Endodermal cell (in vitro differentiated cells): ENCODE results near the gene NFIX. TPM values are rescaled to one million over a fixed set of nuclear protein-coding genes. Genes with fewer than 3 reads are reported as not detected.

Experiments used
- DNase-seq: peaks from one replicate; pipeline ENCODE4 v3.0.0-alpha.2; 2017
- H3K27ac ChIP-seq: 2 replicates; pipeline ENCODE4 v1.5.1; 2013; ENCODE audit warnings: mild to moderate bottlenecking, low read depth, low read length, moderate library complexity
- H3K27me3 ChIP-seq: 2 replicates; pipeline ENCODE4 v1.6.1; 2013; ENCODE audit warnings: mild to moderate bottlenecking, low read length, moderate library complexity; ENCODE audit not compliant: insufficient read depth, control insufficient read depth, poor library complexity, severe bottlenecking
- H3K36me3 ChIP-seq: 2 replicates; pipeline ENCODE4 v1.7.0; 2013; ENCODE audit warnings: mild to moderate bottlenecking, low read length, moderate library complexity; ENCODE audit not compliant: control insufficient read depth, insufficient read depth
- H3K4me1 ChIP-seq: one replicate; pipeline ENCODE4 v1.7.0; 2013; ENCODE audit warnings: low read length; ENCODE audit not compliant: control insufficient read depth, insufficient read depth
- H3K4me3 ChIP-seq: 2 replicates; pipeline ENCODE4 v1.5.1; 2013; ENCODE audit warnings: mild to moderate bottlenecking, low read length, moderate library complexity
- H3K9ac ChIP-seq: 2 replicates; pipeline ENCODE4 v1.6.1; 2013; ENCODE audit warnings: mild to moderate bottlenecking, low read length, moderate library complexity; ENCODE audit not compliant: poor library complexity, severe bottlenecking; ENCODE audit errors: extremely low read depth
- H3K9me3 ChIP-seq: 2 replicates; pipeline ENCODE4 v1.6.1; 2013; ENCODE audit warnings: mild to moderate bottlenecking, low read length, moderate library complexity; ENCODE audit not compliant: control insufficient read depth
- H3K27ac Mint-ChIP-seq: 2 replicates; pipeline ENCODE4 v1.8.0; 2020; ENCODE audit warnings: mixed read lengths
- H3K27me3 Mint-ChIP-seq: 2 replicates; pipeline ENCODE4 v1.8.0; 2021; ENCODE audit warnings: mild to moderate bottlenecking, mixed read lengths; ENCODE audit not compliant: insufficient read depth
- H3K36me3 Mint-ChIP-seq: 2 replicates; pipeline ENCODE4 v1.8.0; 2020; ENCODE audit warnings: low read depth, mixed read lengths
- H3K4me1 Mint-ChIP-seq: 2 replicates; pipeline ENCODE4 v1.8.0; 2020; ENCODE audit warnings: mixed read lengths
- H3K4me3 Mint-ChIP-seq: 2 replicates; pipeline ENCODE4 v1.8.0; 2020; ENCODE audit warnings: mild to moderate bottlenecking, moderate library complexity, mixed read lengths
- H3K9me3 Mint-ChIP-seq: 2 replicates; pipeline ENCODE4 v1.8.0; 2020; ENCODE audit warnings: mild to moderate bottlenecking, mixed read lengths
- WGBS, 2 experiments: methylation state at CpG; one replicate each; pipeline versions ENCODE4 v1.1.5 to v1.1.7; 2013; ENCODE audit warnings: missing lambda C conversion rate in 2 of 2, mixed read lengths in 1 of 2; ENCODE audit not compliant: insufficient coverage in 1 of 2, insufficient read length in 1 of 2; 5-methylcytosine and 5-hydroxymethylcytosine counted together
- total RNA-seq, 2 donors: library from RNA; stranded (reverse); fragmentation: NEBNext Ultra II Directional in 1 of 2; extraction: Animal tissue kit (Norgen Biotek cat#: 25700) in 1 of 2; gene quantifications; 2 replicates in 1 of 2; 3 replicates in 1 of 2; pipeline ENCODE4 v1.2.1, GENCODE V29; 2021
- TF ChIP-seq, protein P1 (sequence below): fragments of 200-600 bp; sonication (generic); conservative IDR thresholded peaks from 2 replicates; pipeline ENCODE4 v1.5.0; 2021; ENCODE audit warnings: antibody characterized with exemption, mild to moderate bottlenecking

NFIX gene
- total RNA-seq, 2 donors from 2014 or later: 0.22 to 0.40 TPM

DNA sequence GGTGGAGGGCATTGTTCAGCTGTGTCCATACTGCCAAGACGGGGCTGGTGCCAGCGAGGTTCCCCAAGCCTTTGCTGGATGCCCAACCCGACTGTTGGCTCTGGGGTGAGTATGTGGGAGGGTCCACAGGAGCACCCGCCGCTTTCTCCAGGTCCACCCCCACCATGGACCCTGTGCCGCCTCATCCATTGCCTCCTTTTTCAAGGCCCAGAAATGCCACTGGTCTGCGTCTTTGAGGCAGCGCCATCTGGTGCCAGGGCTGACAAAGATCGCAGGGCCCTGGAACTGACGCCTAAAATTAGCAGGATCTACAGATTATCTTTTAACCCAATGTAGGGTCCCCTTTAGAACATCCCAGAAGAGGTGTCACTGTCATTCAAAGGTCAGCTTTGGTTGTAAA, 34.6 kb downstream of the NFIX start:
- Mint-ChIP-seq H3K9me3 (no peaks in the 10 kb centered on the region), H3K4me3 (no peak overlapping the region), H3K27ac (no peak overlapping the region), H3K36me3 (no peaks in the 10 kb centered on the region), H3K4me1 (no peaks in the 10 kb centered on the region), H3K27me3 (peaks cover 96% of the 10 kb centered on the region)
- peaks cover 98% of the 10 kb centered on the region for H3K27me3 ChIP-seq
- no peaks in the 10 kb centered on the region for H3K9me3 ChIP-seq
- H3K9ac ChIP-seq: no peak overlapping the region
- no peak overlapping the region for H3K4me3 ChIP-seq
- H3K4me1 ChIP-seq: no peaks in the 10 kb centered on the region
- no peaks in the 10 kb centered on the region for H3K36me3 ChIP-seq
- H3K27ac ChIP-seq: no peak overlapping the region
- peak; percentile 79 for DNase-seq
- 39 to 59% methylated on average over 7 to 10 of the region's 10 CpGs for WGBS, 2 experiments
- TF ChIP-seq, protein P1, sequence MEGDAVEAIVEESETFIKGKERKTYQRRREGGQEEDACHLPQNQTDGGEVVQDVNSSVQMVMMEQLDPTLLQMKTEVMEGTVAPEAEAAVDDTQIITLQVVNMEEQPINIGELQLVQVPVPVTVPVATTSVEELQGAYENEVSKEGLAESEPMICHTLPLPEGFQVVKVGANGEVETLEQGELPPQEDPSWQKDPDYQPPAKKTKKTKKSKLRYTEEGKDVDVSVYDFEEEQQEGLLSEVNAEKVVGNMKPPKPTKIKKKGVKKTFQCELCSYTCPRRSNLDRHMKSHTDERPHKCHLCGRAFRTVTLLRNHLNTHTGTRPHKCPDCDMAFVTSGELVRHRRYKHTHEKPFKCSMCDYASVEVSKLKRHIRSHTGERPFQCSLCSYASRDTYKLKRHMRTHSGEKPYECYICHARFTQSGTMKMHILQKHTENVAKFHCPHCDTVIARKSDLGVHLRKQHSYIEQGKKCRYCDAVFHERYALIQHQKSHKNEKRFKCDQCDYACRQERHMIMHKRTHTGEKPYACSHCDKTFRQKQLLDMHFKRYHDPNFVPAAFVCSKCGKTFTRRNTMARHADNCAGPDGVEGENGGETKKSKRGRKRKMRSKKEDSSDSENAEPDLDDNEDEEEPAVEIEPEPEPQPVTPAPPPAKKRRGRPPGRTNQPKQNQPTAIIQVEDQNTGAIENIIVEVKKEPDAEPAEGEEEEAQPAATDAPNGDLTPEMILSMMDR: peak; percentile 79

GRCh38 chr19:13031917-13032623, 36.8 kb downstream of the NFIX start:
- peaks cover 94% of the 10 kb centered on the region for H3K27me3 Mint-ChIP-seq
- Histone ChIP-seq H3K36me3 (no peaks in the 10 kb centered on the region), H3K27me3 (peaks cover 90% of the 10 kb centered on the region), H3K27ac (no peak overlapping the region), H3K4me3 (no peak overlapping the region), H3K9me3 (no peaks in the 10 kb centered on the region), H3K9ac (no peak overlapping the region), H3K4me1 (no peaks in the 10 kb centered on the region)
- no peak for DNase-seq
- H3K4me1 Mint-ChIP-seq: no peaks in the 10 kb centered on the region
- WGBS, 2 experiments: 49 to 82% methylated on average over 6 to 12 of the region's 12 CpGs
- H3K27ac Mint-ChIP-seq: no peak overlapping the region
- H3K9me3 Mint-ChIP-seq: no peaks in the 10 kb centered on the region
- no peak overlapping the region for H3K4me3 Mint-ChIP-seq
- H3K36me3 Mint-ChIP-seq: no peaks in the 10 kb centered on the region
- TF ChIP-seq, protein P1: no peak

- Histone ChIP-seq H3K36me3 (no peaks in the 10 kb centered on the region), H3K27me3 (peaks cover 90% of the 10 kb centered on the region), H3K9me3 (no peaks in the 10 kb centered on the region), H3K4me3 (no peak overlapping the region), H3K27ac (no peak overlapping the region), H3K4me1 (no peaks in the 10 kb centered on the region), H3K9ac (no peak overlapping the region)
- Mint-ChIP-seq H3K4me3 (no peak overlapping the region), H3K27ac (no peak overlapping the region), H3K27me3 (peaks cover 94% of the 10 kb centered on the region), H3K4me1 (no peaks in the 10 kb centered on the region), H3K36me3 (no peaks in the 10 kb centered on the region), H3K9me3 (no peaks in the 10 kb centered on the region)
- no peak for DNase-seq
- 91 to 93% methylated on average over 11 to 13 of the region's 13 CpGs for WGBS, 2 experiments
- TF ChIP-seq, protein P1: no peak
Measured at GRCh38 chr19:13032837-13033236, 37.6 kb downstream of the NFIX start.
